Right renal pelvis (tissue), 4 donors: ENCODE data around the gene LGSN. TPM values are rescaled to one million over a fixed set of nuclear protein-coding genes. Genes with fewer than 3 reads are reported as not detected.
A peak's percentile ranks its signal among the peaks of the same experiment; 100 is the strongest.
"Not testable (repeated sequence)": the region's sequence is repeated elsewhere in the genome, so short reads cannot be mapped to it uniquely, and the experiment has no call there.

Experiments used
- DNase-seq, 4 donors: peaks; one replicate each; pipeline ENCODE4 v3.0.0-alpha.2; 2013; ENCODE audit warnings: low read depth in 4 of 4, low spot score in 3 of 4, missing footprints in 1 of 4
- polyA plus RNA-seq, 4 donors: library from polyadenylated mRNA; unstranded; fragments of 120-200 nt; gene quantifications; one replicate each; pipeline ENCODE4 v1.2.1, GENCODE V29; 2013; ENCODE audit not compliant: insufficient read length in 4 of 4

LGSN gene
- polyA plus RNA-seq, 4 donors, result 0.51 to 1.3 (median 0.72) TPM

DNA sequence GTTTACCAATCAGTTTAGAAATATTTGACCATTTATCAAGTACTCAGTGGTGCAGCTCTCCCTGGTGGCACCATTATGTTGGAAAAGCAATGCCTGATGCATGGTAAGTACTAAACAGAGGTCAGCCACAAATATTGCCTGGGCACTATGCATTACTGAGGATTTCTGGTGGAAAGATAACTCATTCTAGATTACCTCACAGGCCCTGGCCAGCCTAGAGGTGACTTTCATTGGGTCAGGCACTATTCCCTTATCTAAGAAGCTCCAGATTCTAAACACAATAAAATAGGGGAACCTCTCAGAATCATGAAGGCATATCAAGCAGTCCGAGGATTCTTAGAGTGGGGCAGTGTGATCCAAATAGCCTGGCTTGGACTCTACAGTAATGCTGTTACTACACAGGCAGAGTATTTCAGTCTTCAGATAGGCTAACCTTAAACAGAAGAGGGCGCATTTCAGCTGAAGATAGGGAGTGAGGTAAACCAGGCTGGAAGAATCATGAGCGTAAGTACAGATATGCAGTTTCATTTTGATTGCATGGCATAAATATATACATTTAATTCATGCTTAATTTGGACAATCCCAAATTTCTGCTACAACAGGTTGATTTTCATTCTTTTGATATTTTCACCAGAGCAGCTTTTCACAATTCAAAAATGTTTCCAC, 12.1 kb downstream of the LGSN start:
- peak in 1 of 4 donors; percentile 4 for DNase-seq

DNA sequence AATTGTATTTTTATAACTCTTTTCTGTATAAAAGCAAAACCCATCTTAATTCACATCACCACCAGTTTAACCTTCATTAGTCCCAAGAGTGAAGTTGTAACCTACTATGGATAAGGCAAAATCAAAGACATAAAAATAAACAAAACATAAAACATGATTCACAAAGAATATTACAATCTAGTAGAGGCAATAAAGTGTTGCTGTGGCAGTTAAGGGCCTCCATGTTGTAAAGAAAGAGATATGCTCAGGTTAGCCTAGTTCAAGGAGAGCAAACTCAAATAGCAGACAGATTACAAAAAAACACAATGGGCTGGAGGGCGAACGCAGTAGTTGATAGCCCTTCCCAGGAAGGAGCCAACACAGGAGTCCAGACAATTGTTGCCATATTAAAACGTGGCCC, 13.4 kb downstream of the LGSN start:
- DNase-seq, result no peak

DNA sequence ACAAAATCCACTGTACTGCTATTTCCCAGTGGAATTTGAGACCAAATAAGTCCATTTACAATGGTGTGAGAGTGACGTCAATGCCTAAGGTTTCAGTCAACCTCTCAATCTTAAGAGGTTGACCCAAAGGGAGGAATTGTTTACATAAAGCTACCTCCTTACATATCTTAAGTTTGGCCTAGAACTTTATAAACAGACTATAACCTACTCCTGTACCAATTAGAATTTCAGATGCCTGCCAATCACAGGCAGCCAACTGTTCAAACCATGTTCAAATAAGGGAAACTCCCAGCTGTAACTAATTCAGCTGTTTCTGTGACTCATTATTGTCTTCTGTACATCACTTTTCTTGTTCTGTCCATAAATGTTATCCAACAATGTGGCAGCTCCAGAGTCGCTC, 14.5 kb downstream of the LGSN start:
- DNase-seq, result no peak

GRCh38 chr6:63303476-63303875, 16.3 kb downstream of the LGSN start:
- no peak for DNase-seq

DNA sequence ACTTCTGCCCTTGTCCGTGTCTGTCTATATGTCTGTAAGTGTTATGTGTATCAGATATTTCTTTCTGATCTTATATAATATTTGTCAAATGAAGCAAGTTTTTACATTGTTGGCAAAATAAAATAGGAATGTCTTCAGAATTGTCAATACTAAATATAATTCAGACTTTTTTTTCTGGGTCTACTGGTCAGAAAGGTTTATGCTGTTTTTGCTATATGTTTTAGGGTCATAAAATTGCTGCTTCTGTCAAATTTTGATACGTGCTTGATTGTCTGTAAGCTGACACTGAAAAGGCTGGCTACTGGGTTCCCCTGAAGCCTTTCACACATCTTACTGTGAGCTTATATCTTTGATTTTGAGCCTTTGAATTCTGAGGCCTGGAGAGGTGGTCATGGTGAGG, 20.1 kb downstream of the LGSN start:
- no peak for DNase-seq

DNA sequence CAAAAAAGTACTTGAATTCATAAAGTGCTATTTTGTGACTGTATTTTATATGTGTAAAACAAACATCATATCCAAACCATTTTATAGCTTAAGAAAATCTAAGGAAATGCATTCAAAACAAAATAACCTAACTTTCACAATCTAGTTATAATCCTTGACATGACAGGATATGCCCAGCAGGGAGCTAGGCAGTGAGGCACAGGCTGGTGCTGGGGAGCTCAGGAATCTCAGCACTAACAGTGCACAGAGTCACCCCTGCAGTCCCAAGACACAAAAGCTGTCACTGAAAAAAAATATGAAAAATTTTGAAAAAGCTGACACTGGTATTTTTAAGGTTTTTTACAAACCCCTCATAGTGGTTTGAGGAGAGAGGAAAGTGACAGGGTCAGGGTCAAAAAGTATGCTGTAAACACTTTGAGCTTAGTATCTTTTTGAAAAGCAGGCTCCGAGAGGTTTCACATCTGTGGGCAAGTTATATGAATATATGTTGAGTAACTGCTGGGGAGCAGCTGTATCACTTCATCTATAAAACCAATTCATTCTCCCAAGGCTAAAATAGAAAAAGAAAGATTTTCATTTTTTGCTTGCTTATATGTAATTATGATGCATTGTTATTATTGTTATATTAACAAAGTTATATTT, 24.1 kb downstream of the LGSN start:
- no peak for DNase-seq

DNA sequence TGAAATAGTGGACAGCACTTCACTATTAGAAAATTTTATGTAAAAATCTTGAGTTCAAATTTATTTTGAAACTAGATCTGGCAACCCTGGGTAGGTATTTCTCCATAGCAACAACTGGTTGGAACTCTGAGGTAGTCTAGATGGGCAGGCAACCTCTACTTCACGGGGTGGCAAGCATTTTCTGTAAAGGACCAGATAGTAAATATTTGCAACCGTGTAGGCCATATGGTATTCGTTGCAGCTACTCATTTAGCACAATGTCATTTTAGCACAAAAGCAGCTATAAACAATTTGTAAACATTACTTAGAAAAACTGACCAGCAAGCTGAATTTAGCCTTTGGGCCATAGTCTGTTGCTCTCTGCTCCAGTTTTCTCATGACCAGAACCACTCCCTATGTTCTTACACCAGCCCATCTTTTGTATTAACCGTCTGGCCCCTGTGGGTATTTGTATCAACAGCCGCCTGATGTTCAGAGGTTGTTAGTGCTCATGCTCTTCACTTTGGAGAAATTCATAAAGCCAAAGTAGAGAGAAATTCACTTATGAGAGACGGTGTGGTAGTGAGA, 29.2 kb downstream of the LGSN start:
- no peak for DNase-seq

DNA sequence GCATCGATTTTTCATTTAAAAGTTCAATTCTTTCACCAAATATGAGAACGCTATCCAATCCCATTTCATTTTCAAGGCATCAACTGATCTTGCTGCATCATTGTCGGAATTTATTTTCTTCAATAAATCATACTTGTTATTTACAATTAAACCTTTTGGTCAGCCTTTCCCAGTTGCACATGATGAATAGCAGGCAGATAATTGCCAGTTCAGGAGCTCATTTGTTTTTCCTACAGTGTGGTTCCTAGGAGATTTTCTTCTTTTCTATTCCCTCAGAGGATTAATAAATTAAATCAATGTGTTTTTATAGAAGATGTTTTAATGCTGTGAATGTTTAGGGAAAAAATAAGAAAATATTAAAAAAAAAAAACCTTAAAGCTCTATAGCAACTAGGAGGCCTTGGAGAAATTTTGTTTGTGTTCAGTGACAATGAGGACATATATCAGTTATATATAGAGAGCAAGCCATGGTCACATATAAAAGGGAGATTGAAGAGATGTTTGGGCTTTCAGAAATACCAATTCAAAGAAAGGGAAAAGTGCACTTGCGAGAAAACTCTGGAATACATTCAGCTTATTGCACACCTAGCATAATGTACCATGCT, 30.4 kb downstream of the LGSN start:
- DNase-seq, result no peak

GRCh38 chr6:63280639-63281180, 39.1 kb downstream of the LGSN start:
- DNase-seq, result no peak

- no peak for DNase-seq
Observed at GRCh38 chr6:63278916-63279315, 40.9 kb downstream of the LGSN start.

DNA sequence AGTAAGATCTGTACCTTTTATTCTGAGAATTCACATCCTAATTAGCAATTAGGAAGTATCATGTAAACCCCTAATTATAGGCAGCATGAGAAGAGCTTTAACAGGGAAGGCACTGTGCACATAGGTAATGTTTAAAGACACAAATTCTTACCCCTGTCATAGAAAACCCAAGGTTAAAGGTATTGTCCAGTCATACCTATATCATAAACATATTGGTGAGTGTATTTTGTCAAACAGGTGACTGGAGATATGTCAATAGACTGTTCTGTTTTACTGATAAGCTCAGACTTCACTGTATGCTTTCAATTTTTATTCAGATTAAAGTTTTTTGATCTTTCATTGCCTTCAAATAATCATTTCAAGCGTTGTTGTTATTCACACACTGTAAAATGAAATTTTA, 43.8 kb downstream of the LGSN start:
- no peak for DNase-seq

DNA sequence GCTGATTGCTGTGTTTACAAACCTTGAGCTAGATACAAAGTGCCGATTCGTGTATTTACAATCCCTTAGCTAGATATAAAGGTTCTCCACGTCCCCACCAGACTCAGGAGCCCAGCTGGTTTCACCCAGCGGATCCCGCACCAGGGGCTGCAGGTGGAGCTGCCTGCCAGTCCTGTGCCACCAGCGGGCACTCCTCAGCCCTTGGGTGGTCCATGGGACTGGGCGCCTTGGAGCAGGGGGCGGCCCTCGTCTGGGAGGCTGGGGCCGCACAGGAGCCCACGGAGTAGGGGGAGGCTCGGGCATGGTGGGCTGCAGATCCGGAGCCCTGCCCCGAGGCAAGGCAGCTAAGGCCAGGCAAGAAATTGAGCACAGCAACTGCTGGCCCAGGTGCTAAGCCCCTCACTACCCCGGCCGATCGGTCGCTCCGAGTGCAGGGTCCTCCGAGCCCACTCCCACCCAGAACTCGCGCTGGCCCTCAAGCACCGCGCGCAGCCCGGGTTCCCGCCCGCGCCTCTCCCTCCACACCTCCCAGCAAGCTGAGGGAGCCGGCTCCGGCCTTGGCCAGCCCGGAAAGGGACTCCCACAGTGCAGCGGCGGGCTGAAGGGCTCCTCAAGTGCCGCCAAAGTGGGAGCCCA, 44.9 kb downstream of the LGSN start:
- not testable (repeated sequence) for DNase-seq

GRCh38 chr6:63272397-63272796, 47.4 kb downstream of the LGSN start:
- peak in 3 of 4 donors; percentile 1 to 12 (median 8) for DNase-seq

- DNase-seq, result no peak
Observed at GRCh38 chr6:63269470-63269869, 50.3 kb downstream of the LGSN start.

GRCh38 chr6:63268574-63268973, 51.2 kb downstream of the LGSN start:
- DNase-seq, result no peak

DNA sequence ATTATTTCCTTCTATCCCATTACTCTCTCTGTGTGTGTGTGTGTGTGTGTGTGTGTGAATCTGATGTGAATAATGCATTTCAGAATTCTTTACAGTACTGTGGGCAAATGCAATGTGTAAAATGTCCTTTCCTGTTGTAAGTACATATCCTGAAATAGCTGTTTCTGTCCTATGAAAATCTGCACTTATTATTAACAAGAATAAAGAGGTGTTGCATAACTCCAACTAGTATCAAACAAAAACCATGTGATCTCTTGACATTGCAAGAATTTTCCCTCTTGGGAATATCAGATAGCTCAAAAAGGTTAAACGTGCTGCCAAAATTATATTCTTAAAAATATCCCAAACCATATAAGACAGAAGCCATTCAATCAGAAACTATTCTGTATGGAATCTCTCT, 52.0 kb downstream of the LGSN start:
- no peak for DNase-seq

DNA sequence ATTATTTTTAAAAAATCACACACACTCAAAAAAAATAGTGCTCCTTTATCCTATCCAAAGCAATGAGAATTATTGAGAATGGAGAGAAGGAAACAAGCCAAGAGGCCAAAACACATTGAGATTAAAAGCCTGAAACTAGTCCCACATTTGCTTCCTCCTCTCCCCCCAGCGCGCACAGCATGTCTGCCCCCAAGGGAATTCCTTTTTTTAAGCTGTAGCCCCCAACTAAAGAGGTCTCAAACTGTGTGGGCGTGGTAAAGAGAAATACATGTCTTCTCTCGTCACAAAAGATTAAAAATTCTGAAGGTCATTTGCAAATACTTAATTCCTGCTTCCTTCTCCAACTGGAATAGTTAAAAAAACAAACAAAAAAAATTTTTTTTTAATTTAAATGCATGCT, 52.7 kb downstream of the LGSN start:
- DNase-seq, result no peak

- no peak for DNase-seq
Observed at GRCh38 chr6:63263444-63263843, 56.3 kb downstream of the LGSN start.

DNA sequence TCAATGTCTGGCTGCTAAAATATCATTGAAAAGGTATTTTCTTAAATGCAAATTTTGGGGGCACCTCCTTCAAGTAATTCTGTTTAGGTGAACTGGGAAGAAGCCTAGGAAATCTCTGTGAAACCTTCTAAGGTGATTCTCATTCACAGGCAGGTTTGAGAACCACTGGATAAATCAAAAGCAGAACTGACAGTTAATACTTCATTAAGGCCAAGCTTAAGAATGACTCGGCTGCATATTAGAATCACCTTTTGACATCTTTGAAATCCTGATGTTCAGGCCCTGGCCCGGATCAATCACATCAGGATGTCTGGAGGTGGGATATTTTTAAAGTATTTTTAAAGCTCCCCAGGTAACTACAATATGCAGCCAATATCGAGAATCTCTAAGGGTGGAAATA, 58.0 kb downstream of the LGSN start:
- no peak for DNase-seq

GRCh38 chr6:63259153-63259552, 60.6 kb downstream of the LGSN start:
- no peak for DNase-seq

GRCh38 chr6:63249875-63250482, 69.8 kb downstream of the LGSN start:
- no peak for DNase-seq
